Rectal smooth muscle tissue (tissue), 1 donor: ENCODE results near the gene SCAP.

Experiments
- H3K27ac ChIP-seq: one replicate; pipeline ENCODE4 v1.7.0; 2013; ENCODE audit warnings: low read depth, low read length, inconsistent platforms
- H3K27me3 ChIP-seq: one replicate; pipeline ENCODE4 v1.7.0; 2013; ENCODE audit warnings: low read length; ENCODE audit not compliant: control insufficient read depth, insufficient read depth
- H3K36me3 ChIP-seq: one replicate; pipeline ENCODE4 v1.7.0; 2013; ENCODE audit warnings: low read length; ENCODE audit not compliant: control insufficient read depth, insufficient read depth
- H3K4me1 ChIP-seq: one replicate; pipeline ENCODE4 v1.7.0; 2013; ENCODE audit warnings: low read length; ENCODE audit not compliant: control insufficient read depth, insufficient read depth
- H3K4me3 ChIP-seq: one replicate; pipeline ENCODE4 v1.7.0; 2013; ENCODE audit warnings: low read length
- H3K9ac ChIP-seq: one replicate; pipeline ENCODE4 v1.7.0; 2013; ENCODE audit warnings: low read length

Gene SCAP

GRCh38 chr3:47392933-47393332, 82.8 kb downstream of the SCAP start:
- H3K4me3 ChIP-seq: no peak overlapping the region
- peaks cover 9% of the 10 kb centered on the region for H3K4me1 ChIP-seq
- H3K27ac ChIP-seq: no peak overlapping the region
- no peaks in the 10 kb centered on the region for H3K27me3 ChIP-seq
- no peak overlapping the region for H3K9ac ChIP-seq
- no peaks in the 10 kb centered on the region for H3K36me3 ChIP-seq

GRCh38 chr3:47385796-47386195, 89.9 kb downstream of the SCAP start:
- Histone ChIP-seq H3K36me3 (peaks cover 6% of the 10 kb centered on the region), H3K9ac (no peak overlapping the region), H3K4me1 (peaks cover 4% of the 10 kb centered on the region), H3K27me3 (no peaks in the 10 kb centered on the region), H3K27ac (no peak overlapping the region), H3K4me3 (no peak overlapping the region)

DNA sequence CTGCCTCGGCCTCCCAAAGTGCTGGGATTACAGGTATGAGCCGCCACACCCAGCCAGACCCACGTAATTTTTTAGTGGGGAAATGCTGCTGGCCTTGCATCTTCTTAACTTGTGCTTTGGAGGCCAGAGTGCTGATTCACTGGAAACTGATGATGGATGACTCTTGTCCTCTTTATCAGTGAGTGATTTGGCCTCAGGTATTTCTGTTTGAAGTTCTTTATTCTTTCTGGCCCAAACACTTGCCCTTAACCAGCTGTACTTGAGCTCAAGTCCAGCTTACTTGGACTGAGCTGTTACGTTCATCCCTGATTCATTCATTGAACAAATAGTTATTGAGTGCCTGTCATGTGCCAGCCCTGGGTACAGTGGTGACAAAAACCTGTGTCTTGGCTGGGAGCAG, 90.7 kb downstream of the SCAP start:
- H3K36me3 ChIP-seq: peaks cover 6% of the 10 kb centered on the region
- no peaks in the 10 kb centered on the region for H3K27me3 ChIP-seq
- H3K4me3 ChIP-seq: no peak overlapping the region
- H3K9ac ChIP-seq: no peak overlapping the region
- H3K27ac ChIP-seq: no peak overlapping the region
- H3K4me1 ChIP-seq: peaks cover 4% of the 10 kb centered on the region

DNA sequence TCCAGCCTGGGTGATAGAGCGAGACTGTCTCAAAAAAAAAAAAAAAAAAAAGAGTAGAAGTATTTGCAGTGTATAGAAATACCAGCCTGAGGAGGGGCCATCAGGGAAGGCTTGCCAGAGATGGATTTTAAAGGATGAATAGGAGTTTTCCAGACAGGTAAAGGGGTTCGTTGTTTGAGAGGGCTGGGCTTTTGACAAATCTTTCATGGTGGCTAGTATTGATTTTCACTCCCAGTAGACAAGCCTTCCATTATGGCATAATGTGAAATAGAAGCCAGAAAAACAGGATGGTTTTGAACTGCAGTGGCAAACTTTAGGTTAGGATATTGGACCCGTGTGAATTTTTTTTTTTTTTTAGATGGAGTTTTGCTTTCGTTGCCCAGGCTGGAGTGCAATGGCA, 91.3 kb downstream of the SCAP start:
- Histone ChIP-seq H3K9ac (no peak overlapping the region), H3K36me3 (peaks cover 6% of the 10 kb centered on the region), H3K4me3 (no peak overlapping the region), H3K4me1 (peaks cover 9% of the 10 kb centered on the region), H3K27me3 (no peaks in the 10 kb centered on the region), H3K27ac (no peak overlapping the region)

GRCh38 chr3:47381317-47382157, 94.2 kb downstream of the SCAP start:
- no peaks in the 10 kb centered on the region for H3K27me3 ChIP-seq
- H3K36me3 ChIP-seq: peaks cover 5% of the 10 kb centered on the region
- peak overlapping the region; percentile 82 for H3K9ac ChIP-seq
- H3K27ac ChIP-seq: peak overlapping the region; percentile 94
- peaks cover 9% of the 10 kb centered on the region for H3K4me1 ChIP-seq
- H3K4me3 ChIP-seq: peak overlapping the region; percentile 98

- Histone ChIP-seq H3K27me3 (no peaks in the 10 kb centered on the region), H3K4me3 (peak within 1 kb of the TSS; percentile 98), H3K9ac (peak within 1 kb of the TSS; percentile 93), H3K36me3 (peaks cover 4% of the 10 kb centered on the region), H3K4me1 (peaks cover 9% of the 10 kb centered on the region), H3K27ac (peak within 1 kb of the TSS; percentile 94)
Measured at GRCh38 chr3:47380601-47381316, 95.0 kb downstream of the SCAP start, which contains the start of gene PTPN23. PTPN23 (plus strand) TSS chr3:47381021; CDS start chr3:47381097, 76 bp downstream.

DNA sequence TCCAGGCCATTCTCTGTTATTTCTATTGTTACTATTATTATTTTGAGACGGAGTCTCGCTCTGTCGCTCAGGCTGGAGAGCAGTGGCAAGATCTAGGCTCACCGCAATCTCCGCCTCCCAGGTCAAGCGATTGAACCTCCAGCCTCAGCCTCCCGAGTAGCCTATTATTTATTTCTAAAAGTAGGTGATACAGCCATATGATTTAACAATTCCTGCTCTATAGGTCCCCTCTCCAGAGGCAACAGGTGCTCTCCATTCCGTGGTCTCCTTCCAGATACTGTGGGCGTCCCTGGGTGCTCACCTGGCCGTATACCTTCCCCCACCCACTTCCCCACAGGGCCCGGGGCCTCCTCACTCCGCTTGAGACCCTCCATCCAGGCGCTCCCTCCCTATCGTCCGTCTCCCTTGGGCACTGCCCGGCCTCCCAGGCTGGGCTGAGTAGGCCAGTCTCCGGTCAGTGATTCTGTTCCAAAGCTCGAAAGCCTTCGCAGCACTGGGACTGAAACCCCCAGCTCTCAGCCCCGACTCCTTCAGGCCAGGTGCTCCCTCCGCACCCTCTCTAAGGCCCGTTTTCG, 95.6 kb downstream of the SCAP start:
- Histone ChIP-seq H3K4me1 (peaks cover 9% of the 10 kb centered on the region), H3K27me3 (no peaks in the 10 kb centered on the region), H3K36me3 (peaks cover 4% of the 10 kb centered on the region), H3K27ac (peak overlapping the region; percentile 94), H3K9ac (peak overlapping the region; percentile 93), H3K4me3 (peak overlapping the region; percentile 98)

DNA sequence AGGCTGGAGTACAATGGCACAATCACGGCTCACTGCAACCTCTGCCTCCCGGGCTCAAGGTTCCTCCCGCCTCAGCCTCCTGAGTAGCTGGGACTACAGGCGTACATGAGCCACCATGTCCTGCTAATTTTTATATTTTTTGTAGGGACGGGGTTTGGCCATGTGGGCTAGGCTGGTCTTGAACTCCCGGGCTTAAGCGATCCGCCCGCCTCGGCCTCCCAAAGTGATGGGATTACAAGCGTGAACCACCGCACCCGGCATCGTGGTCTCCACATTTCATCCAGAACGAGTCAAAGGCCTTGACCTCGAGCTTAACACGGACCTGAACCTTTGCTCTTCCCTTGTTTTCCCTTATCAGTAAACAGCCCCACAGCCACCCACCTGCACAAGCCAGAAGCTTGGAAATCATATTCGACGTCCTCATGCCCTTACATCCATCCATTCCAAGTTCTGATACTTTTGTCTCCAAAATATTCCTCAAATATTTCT, 96.3 kb downstream of the SCAP start:
- peak overlapping the region; percentile 93 for H3K9ac ChIP-seq

DNA sequence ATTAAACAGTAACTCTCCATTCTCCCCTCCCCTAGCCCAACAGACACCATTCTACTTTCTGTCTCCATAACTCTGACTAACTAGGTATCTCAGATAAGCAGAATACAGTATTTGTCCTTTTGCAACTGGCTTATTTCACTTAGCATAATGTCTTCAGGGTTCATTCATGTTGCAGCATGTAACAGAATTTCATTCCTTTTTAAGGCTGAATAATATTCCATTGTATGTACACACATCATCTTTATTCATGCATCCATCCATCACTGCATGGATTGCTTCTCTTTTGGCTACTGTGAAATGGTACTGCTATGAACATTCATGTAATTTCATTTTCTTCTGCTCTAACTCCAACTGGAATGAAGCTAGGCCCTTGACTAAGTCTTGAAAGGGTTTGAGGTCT, 96.9 kb downstream of the SCAP start:
- Histone ChIP-seq H3K4me1 (peaks cover 9% of the 10 kb centered on the region), H3K36me3 (peaks cover 4% of the 10 kb centered on the region), H3K27me3 (no peaks in the 10 kb centered on the region), H3K9ac (no peak overlapping the region), H3K4me3 (no peak overlapping the region), H3K27ac (no peak overlapping the region)

More for the DNA sequence above, 96.3 kb downstream of the SCAP start:
- peak overlapping the region; percentile 98 for H3K4me3 ChIP-seq
- peaks cover 9% of the 10 kb centered on the region for H3K4me1 ChIP-seq
- H3K27me3 ChIP-seq: no peaks in the 10 kb centered on the region
- peaks cover 4% of the 10 kb centered on the region for H3K36me3 ChIP-seq
- no peak overlapping the region for H3K27ac ChIP-seq

DNA sequence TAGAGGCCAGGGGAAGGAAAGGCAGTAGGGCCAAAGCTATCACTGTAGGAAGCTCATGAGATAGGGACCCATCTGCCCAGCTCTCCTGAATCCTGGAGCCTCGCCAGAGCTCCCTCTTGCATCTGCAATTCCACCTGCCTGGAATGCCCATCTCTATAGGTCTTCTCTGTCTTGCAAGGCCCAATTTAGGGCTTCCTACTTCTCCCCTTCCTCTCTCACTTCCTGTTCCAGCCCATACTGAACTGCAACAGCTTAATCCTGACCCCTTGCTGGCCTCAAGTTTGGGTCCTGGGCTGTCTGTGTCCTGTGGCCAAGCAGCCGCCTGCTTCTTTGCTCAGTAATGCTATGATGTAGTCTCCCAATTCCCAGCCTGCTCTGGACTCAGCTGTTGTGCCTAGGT, 98.6 kb downstream of the SCAP start:
- no peak overlapping the region for H3K9ac ChIP-seq
- no peaks in the 10 kb centered on the region for H3K27me3 ChIP-seq
- H3K4me1 ChIP-seq: peaks cover 9% of the 10 kb centered on the region
- no peak overlapping the region for H3K4me3 ChIP-seq
- no peaks in the 10 kb centered on the region for H3K36me3 ChIP-seq
- no peak overlapping the region for H3K27ac ChIP-seq

- Histone ChIP-seq H3K27me3 (no peaks in the 10 kb centered on the region), H3K9ac (no peak overlapping the region), H3K27ac (no peak overlapping the region), H3K36me3 (no peaks in the 10 kb centered on the region), H3K4me1 (peaks cover 5% of the 10 kb centered on the region), H3K4me3 (no peak overlapping the region)
Measured at GRCh38 chr3:47376393-47376792, 99.3 kb downstream of the SCAP start.

- no peaks in the 10 kb centered on the region for H3K27me3 ChIP-seq
- no peak overlapping the region for H3K27ac ChIP-seq
- H3K4me3 ChIP-seq: no peak overlapping the region
- no peaks in the 10 kb centered on the region for H3K36me3 ChIP-seq
- H3K4me1 ChIP-seq: peaks cover 1% of the 10 kb centered on the region
- no peak overlapping the region for H3K9ac ChIP-seq
Measured at GRCh38 chr3:47374587-47374986, 101.2 kb downstream of the SCAP start.
